ENCODE results near the gene PPP2R2C. TPM values are rescaled to one million over a fixed set of nuclear protein-coding genes. Genes with fewer than 3 reads are reported as not detected.

Gene PPP2R2C
- total RNA-seq, 1 experiment from 2014 or later, result 9.5 TPM

Other genes with a start within 250 kb of the PPP2R2C start
- 35.7 and 45.5 TPM in 2 replicates for gene WFS1, start 202.8 kb downstream of the PPP2R2C start, total RNA-seq (2014; rRNA removed)
- gene MAN2B2, start 102.6 kb upstream of the PPP2R2C start, total RNA-seq (2014; rRNA removed), result 8.5 and 9.8 TPM in 2 replicates
- gene MRFAP1, start 168.1 kb upstream of the PPP2R2C start, total RNA-seq (2014; rRNA removed), result 122 and 200 TPM in 2 replicates
- gene S100P, start 221.3 kb upstream of the PPP2R2C start, total RNA-seq (2014; rRNA removed), result 51.0 and 59.8 TPM in 2 replicates
- gene MRFAP1L1, start 237.3 kb upstream of the PPP2R2C start, total RNA-seq (2014; rRNA removed), result 50.5 and 57.6 TPM in 2 replicates
- gene BLOC1S4, start 243.6 kb upstream of the PPP2R2C start, total RNA-seq (2014; rRNA removed), result 14.0 and 19.9 TPM in 2 replicates

Data from PC-3 (cell line).